HepG2 (cell line): ENCODE data around the gene TOR1A.

Source experiments
- CHD2 ChIP-seq: IDR thresholded peaks from 2 replicates; pipeline ENCODE4 v1.6.1; 2011; ENCODE audit warnings: low read depth, low read length, improper control_type of control experiment
- ERF ChIP-seq: IDR thresholded peaks from 2 replicates; pipeline ENCODE4 v1.6.1; 2018; ENCODE audit warnings: missing biosample characterization, missing genetic modification reagents
- KDM1A ChIP-seq: IDR thresholded peaks from 2 replicates; pipeline ENCODE4 v1.6.1; 2016; ENCODE audit warnings: missing compliant biosample characterization
- MAFK ChIP-seq, 2 experiments: IDR thresholded peaks in 1 of 2; conservative IDR thresholded peaks in 1 of 2; 2 replicates each; pipeline ENCODE4 v1.6.1; 2011; ENCODE audit warnings: improper control_type of control experiment in 2 of 2, low read length in 2 of 2
- SMARCC2 ChIP-seq: fragments of 450-650 bp; IDR thresholded peaks from 2 replicates; pipeline ENCODE4 v1.6.1; 2017; ENCODE audit warnings: antibody characterized with exemption, mild to moderate bottlenecking
- ZNF12 ChIP-seq: sonication (generic); formaldehyde crosslinking; IDR thresholded peaks from 2 replicates; pipeline ENCODE4 v1.5.0; 2020; ENCODE audit warnings: missing genetic modification reagents
- ZNF484 ChIP-seq: sonication (generic); formaldehyde crosslinking; IDR thresholded peaks from 2 replicates; pipeline ENCODE4 v1.5.1; 2020; ENCODE audit warnings: mild to moderate bottlenecking, low read depth, missing genetic modification reagents, borderline replicate concordance
- ZNF7 ChIP-seq: IDR thresholded peaks from 2 replicates; pipeline ENCODE4 v1.6.1; 2016; ENCODE audit warnings: missing biosample characterization, missing genetic modification reagents
- ZNF737 ChIP-seq: sonication (generic); formaldehyde crosslinking; IDR thresholded peaks from 2 replicates; pipeline ENCODE4 v1.5.0; 2020; ENCODE audit warnings: missing genetic modification reagents, mild to moderate bottlenecking, borderline replicate concordance
- TF ChIP-seq, protein P1 (sequence below): sonication (generic); formaldehyde crosslinking; IDR thresholded peaks from 2 replicates; pipeline ENCODE4 v1.5.0; 2020; ENCODE audit warnings: missing genetic modification reagents

DNA sequence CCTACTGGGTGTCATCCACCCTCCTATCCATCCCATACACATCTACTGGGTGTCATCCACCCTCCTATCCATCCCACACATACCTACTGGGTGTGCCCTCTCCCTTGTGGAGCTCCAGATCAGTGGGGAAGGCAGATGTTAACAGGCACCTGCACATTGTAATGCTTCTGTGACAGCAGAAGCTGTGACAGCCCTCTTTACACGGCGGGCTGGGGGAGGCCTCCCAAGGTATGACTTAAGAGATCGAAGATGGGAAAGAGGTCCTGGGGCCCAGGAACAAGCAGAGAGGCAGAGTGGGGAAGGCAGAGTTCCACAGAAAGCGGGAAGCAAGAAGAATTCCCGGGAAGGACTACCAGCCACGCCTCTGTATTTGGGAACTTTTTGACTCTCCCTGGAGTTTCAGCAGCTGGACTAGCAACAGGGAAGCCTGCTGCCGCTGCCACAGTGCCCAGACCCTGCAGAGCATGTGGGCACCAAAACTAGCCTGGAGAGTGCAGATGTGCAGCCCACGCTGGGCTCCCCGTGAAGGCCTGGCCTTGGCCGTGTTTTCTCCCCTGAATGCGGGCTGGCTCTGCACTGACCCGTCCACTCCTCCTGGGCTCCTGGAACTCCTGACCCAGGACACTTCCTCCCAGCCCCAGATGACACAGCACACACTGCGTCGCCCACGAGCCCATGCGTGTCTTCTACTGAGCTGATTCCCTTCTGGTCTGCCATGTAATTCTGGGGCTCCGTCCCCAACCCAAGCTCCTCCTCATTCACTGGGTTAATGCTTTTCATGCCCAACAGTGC, 9.3 kb downstream of the TOR1A start:
- TF ChIP-seq ZNF484 (CRISPR knock-in tag) (no peak), ERF (CRISPR knock-in tag) (no peak), MAFK (conservative IDR thresholded peaks at IDR 0.05 in 1 of 2, IDR thresholded peaks at IDR 0.05 in 1 of 2; ENCODE audit: low read length in 2 of 2) (no peak), KDM1A (CRISPR knock-in tag) (no peak), SMARCC2 (no peak), ZNF737 (CRISPR knock-in tag) (no peak), CHD2 (no peak), ZNF7 (CRISPR knock-in tag) (no peak), ZNF12 (CRISPR knock-in tag) (no peak)
- TF ChIP-seq, protein P1, sequence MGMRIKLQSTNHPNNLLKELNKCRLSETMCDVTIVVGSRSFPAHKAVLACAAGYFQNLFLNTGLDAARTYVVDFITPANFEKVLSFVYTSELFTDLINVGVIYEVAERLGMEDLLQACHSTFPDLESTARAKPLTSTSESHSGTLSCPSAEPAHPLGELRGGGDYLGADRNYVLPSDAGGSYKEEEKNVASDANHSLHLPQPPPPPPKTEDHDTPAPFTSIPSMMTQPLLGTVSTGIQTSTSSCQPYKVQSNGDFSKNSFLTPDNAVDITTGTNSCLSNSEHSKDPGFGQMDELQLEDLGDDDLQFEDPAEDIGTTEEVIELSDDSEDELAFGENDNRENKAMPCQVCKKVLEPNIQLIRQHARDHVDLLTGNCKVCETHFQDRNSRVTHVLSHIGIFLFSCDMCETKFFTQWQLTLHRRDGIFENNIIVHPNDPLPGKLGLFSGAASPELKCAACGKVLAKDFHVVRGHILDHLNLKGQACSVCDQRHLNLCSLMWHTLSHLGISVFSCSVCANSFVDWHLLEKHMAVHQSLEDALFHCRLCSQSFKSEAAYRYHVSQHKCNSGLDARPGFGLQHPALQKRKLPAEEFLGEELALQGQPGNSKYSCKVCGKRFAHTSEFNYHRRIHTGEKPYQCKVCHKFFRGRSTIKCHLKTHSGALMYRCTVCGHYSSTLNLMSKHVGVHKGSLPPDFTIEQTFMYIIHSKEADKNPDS, result no peak
